A673 (cell line): ENCODE data around the gene KCTD3. TPM values are rescaled to one million over a fixed set of nuclear protein-coding genes. Genes with fewer than 3 reads are reported as not detected.
A peak's percentile ranks its signal among the peaks of the same experiment; 100 is the strongest.

Experiments used
- BruUV-seq: library from RNA; stranded (reverse); fragments of 400-500 nt; replicated peaks from 2 replicates; lab custom pipeline; 2021; lab: Mats Ljungman, UMichigan
- CTCF ChIA-PET: fragments of 300-600 bp; sonication (Branson Sonifier 250); formaldehyde crosslinking; loops from one replicate; lab custom pipeline; 2022; ENCODE audit warnings: antibody characterized with exemption; lab: Charles Lee
- POLR2A ChIA-PET: fragments of 300-600 bp; sonication (Branson Sonifier 250); formaldehyde crosslinking; loops from one replicate; lab custom pipeline; 2022; ENCODE audit warnings: antibody characterized with exemption; ENCODE audit not compliant: low non-redundant PET; lab: Charles Lee
- DNase-seq: peaks from one replicate; pipeline ENCODE4 v3.0.0-alpha.2; 2015; ENCODE audit warnings: low spot score
- H3K27ac ChIP-seq: fragments of 200-600 bp; sonication (generic); 2 replicates; pipeline ENCODE4 v1.5.1; 2016; ENCODE audit warnings: mixed run types, low read depth, mild to moderate bottlenecking, mixed read lengths, antibody characterized with exemption, low read length; ENCODE audit not compliant: poor library complexity, severe bottlenecking
- H3K27me3 ChIP-seq: fragments of 200-600 bp; sonication (generic); replicated peaks from 2 replicates; pipeline ENCODE4 v1.6.1; 2017; ENCODE audit warnings: mixed run types, low read depth, mild to moderate bottlenecking, mixed read lengths, antibody characterized with exemption, low read length; ENCODE audit not compliant: insufficient read depth, poor library complexity
- H3K36me3 ChIP-seq: fragments of 200-600 bp; sonication (generic); 2 replicates; pipeline ENCODE4 v1.6.1; 2016; ENCODE audit warnings: mixed run types, mild to moderate bottlenecking, mixed read lengths, antibody characterized with exemption, low read length; ENCODE audit not compliant: insufficient read depth, poor library complexity, severe bottlenecking
- H3K4me1 ChIP-seq: fragments of 200-600 bp; sonication (generic); 2 replicates; pipeline ENCODE4 v1.6.1; 2017; ENCODE audit warnings: mixed run types, mild to moderate bottlenecking, mixed read lengths, antibody characterized with exemption, low read length; ENCODE audit not compliant: insufficient read depth, poor library complexity, severe bottlenecking
- H3K4me3 ChIP-seq: fragments of 200-600 bp; sonication (generic); 2 replicates; pipeline ENCODE4 v1.5.1; 2016; ENCODE audit warnings: low read depth, mixed run types, mild to moderate bottlenecking, mixed read lengths, low read length; ENCODE audit not compliant: poor library complexity, severe bottlenecking
- H3K9me3 ChIP-seq: fragments of 200-600 bp; sonication (generic); 2 replicates; pipeline ENCODE4 v1.6.1; 2016; ENCODE audit warnings: mixed run types, low read depth, mild to moderate bottlenecking, mixed read lengths, antibody characterized with exemption, low read length; ENCODE audit not compliant: poor library complexity, severe bottlenecking
- EZH2 ChIP-seq: fragments of 200-600 bp; sonication (generic); IDR thresholded peaks from 2 replicates; pipeline ENCODE4 v1.6.1; 2017; ENCODE audit warnings: borderline replicate concordance, low read depth, mild to moderate bottlenecking, mixed read lengths, antibody characterized with exemption, low read length; ENCODE audit not compliant: poor library complexity, severe bottlenecking
- intact Hi-C: fragments of 100-400 bp; cut with micrococcal nuclease; formaldehyde crosslinking; loops from one replicate; pipeline ENCODE4 v1.10.0; 2022; ENCODE audit not compliant: unreplicated experiment
- total RNA-seq: library from RNA; stranded (reverse); gene quantifications from 2 replicates; pipeline ENCODE4 v1.2.3, GENCODE V29; 2021
- TF ChIP-seq, protein P1 (sequence below): fragments of 300-800, 200-600 bp; sonication (generic); conservative IDR thresholded peaks from 2 replicates; pipeline ENCODE4 v1.5.1; 2017; ENCODE audit warnings: low read depth, mild to moderate bottlenecking, antibody characterized with exemption, low read length, moderate library complexity, mixed read lengths

Gene KCTD3
- total RNA-seq, 1 experiment from 2014 or later = 10.8 TPM

GRCh38 chr1:215606036-215606435, 38.9 kb downstream of the KCTD3 start:
- TF ChIP-seq EZH2 = no peak
- TF ChIP-seq, protein P1, sequence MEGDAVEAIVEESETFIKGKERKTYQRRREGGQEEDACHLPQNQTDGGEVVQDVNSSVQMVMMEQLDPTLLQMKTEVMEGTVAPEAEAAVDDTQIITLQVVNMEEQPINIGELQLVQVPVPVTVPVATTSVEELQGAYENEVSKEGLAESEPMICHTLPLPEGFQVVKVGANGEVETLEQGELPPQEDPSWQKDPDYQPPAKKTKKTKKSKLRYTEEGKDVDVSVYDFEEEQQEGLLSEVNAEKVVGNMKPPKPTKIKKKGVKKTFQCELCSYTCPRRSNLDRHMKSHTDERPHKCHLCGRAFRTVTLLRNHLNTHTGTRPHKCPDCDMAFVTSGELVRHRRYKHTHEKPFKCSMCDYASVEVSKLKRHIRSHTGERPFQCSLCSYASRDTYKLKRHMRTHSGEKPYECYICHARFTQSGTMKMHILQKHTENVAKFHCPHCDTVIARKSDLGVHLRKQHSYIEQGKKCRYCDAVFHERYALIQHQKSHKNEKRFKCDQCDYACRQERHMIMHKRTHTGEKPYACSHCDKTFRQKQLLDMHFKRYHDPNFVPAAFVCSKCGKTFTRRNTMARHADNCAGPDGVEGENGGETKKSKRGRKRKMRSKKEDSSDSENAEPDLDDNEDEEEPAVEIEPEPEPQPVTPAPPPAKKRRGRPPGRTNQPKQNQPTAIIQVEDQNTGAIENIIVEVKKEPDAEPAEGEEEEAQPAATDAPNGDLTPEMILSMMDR = no peak
- no peak overlapping the region for H3K27ac ChIP-seq
- intact Hi-C loops = no loop called here

GRCh38 chr1:215606564-215607168, 39.6 kb downstream of the KCTD3 start:
- no TSS peak for BruUV-seq
- POLR2A ChIA-PET = no interaction called here

More at GRCh38 chr1:215606036-215606435, 38.9 kb downstream of the KCTD3 start:
- no peaks in the 10 kb centered on the region for H3K27me3 ChIP-seq
- H3K36me3 ChIP-seq = no peaks in the 10 kb centered on the region
- DNase-seq = no peak
- CTCF ChIA-PET = no interaction called here
- POLR2A ChIA-PET = no interaction called here
- no peaks in the 10 kb centered on the region for H3K9me3 ChIP-seq
- no peak overlapping the region for H3K4me3 ChIP-seq
- H3K4me1 ChIP-seq = no peaks in the 10 kb centered on the region
- BruUV-seq = no TSS peak

DNA sequence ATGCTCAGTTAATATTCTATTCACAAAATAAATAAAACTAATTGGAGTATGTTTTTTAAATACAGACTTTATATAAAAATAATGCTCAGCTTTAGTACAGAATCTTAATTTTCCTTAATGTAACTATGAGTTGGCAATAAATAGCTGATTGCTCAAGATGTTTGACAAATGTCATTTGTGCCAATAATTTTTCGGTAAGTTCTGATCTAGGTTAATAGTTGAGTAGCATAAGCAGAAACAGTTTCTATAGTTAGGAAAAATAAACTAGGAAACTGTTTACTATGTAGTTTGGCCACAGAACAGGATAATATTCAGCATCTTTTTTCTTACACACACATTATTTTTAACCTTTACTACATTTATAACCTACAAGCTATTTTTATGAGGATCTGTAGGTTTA, 40.3 kb downstream of the KCTD3 start:
- no peak for DNase-seq
- intact Hi-C loops = no loop called here
- H3K27ac ChIP-seq = no peak overlapping the region
- TF ChIP-seq, protein P1 = no peak
- TF ChIP-seq EZH2 = no peak
- no peaks in the 10 kb centered on the region for H3K36me3 ChIP-seq
- BruUV-seq = no TSS peak
- H3K9me3 ChIP-seq = no peaks in the 10 kb centered on the region
- ChIA-PET POLR2A (no interaction called here), CTCF (no interaction called here)
- H3K4me3 ChIP-seq = no peak overlapping the region
- H3K27me3 ChIP-seq = no peaks in the 10 kb centered on the region
- no peaks in the 10 kb centered on the region for H3K4me1 ChIP-seq

More at GRCh38 chr1:215606564-215607168, 39.6 kb downstream of the KCTD3 start:
- DNase-seq = peak; percentile 18
- Histone ChIP-seq H3K27me3 (no peaks in the 10 kb centered on the region), H3K9me3 (no peaks in the 10 kb centered on the region), H3K36me3 (no peaks in the 10 kb centered on the region), H3K4me3 (no peak overlapping the region), H3K4me1 (no peaks in the 10 kb centered on the region), H3K27ac (no peak overlapping the region)
- TF ChIP-seq, protein P1 = peak; percentile 62
- TF ChIP-seq EZH2 = no peak
- CTCF ChIA-PET = no interaction called here
- intact Hi-C loops = no loop called here
